Endodermal cell (in vitro differentiated cells): ENCODE results near the gene ERBB4. TPM values are rescaled to one million over a fixed set of nuclear protein-coding genes. Genes with fewer than 3 reads are reported as not detected.

Experiments used
- DNase-seq: peaks from one replicate; pipeline ENCODE4 v3.0.0-alpha.2; 2017
- H3K27ac ChIP-seq: 2 replicates; pipeline ENCODE4 v1.5.1; 2013; ENCODE audit warnings: mild to moderate bottlenecking, low read depth, low read length, moderate library complexity
- H3K27me3 ChIP-seq: 2 replicates; pipeline ENCODE4 v1.6.1; 2013; ENCODE audit warnings: mild to moderate bottlenecking, low read length, moderate library complexity; ENCODE audit not compliant: insufficient read depth, control insufficient read depth, poor library complexity, severe bottlenecking
- H3K36me3 ChIP-seq: 2 replicates; pipeline ENCODE4 v1.7.0; 2013; ENCODE audit warnings: mild to moderate bottlenecking, low read length, moderate library complexity; ENCODE audit not compliant: control insufficient read depth, insufficient read depth
- H3K4me1 ChIP-seq: one replicate; pipeline ENCODE4 v1.7.0; 2013; ENCODE audit warnings: low read length; ENCODE audit not compliant: control insufficient read depth, insufficient read depth
- H3K4me3 ChIP-seq: 2 replicates; pipeline ENCODE4 v1.5.1; 2013; ENCODE audit warnings: mild to moderate bottlenecking, low read length, moderate library complexity
- H3K9ac ChIP-seq: 2 replicates; pipeline ENCODE4 v1.6.1; 2013; ENCODE audit warnings: mild to moderate bottlenecking, low read length, moderate library complexity; ENCODE audit not compliant: poor library complexity, severe bottlenecking; ENCODE audit errors: extremely low read depth
- H3K9me3 ChIP-seq: 2 replicates; pipeline ENCODE4 v1.6.1; 2013; ENCODE audit warnings: mild to moderate bottlenecking, low read length, moderate library complexity; ENCODE audit not compliant: control insufficient read depth
- H3K27ac Mint-ChIP-seq: 2 replicates; pipeline ENCODE4 v1.8.0; 2020; ENCODE audit warnings: mixed read lengths
- H3K27me3 Mint-ChIP-seq: 2 replicates; pipeline ENCODE4 v1.8.0; 2021; ENCODE audit warnings: mild to moderate bottlenecking, mixed read lengths; ENCODE audit not compliant: insufficient read depth
- H3K36me3 Mint-ChIP-seq: 2 replicates; pipeline ENCODE4 v1.8.0; 2020; ENCODE audit warnings: low read depth, mixed read lengths
- H3K4me1 Mint-ChIP-seq: 2 replicates; pipeline ENCODE4 v1.8.0; 2020; ENCODE audit warnings: mixed read lengths
- H3K4me3 Mint-ChIP-seq: 2 replicates; pipeline ENCODE4 v1.8.0; 2020; ENCODE audit warnings: mild to moderate bottlenecking, moderate library complexity, mixed read lengths
- H3K9me3 Mint-ChIP-seq: 2 replicates; pipeline ENCODE4 v1.8.0; 2020; ENCODE audit warnings: mild to moderate bottlenecking, mixed read lengths
- WGBS, 2 experiments: methylation state at CpG; one replicate each; pipeline versions ENCODE4 v1.1.5 to v1.1.7; 2013; ENCODE audit warnings: missing lambda C conversion rate in 2 of 2, mixed read lengths in 1 of 2; ENCODE audit not compliant: insufficient coverage in 1 of 2, insufficient read length in 1 of 2; 5-methylcytosine and 5-hydroxymethylcytosine counted together
- total RNA-seq, 2 donors: library from RNA; stranded (reverse); fragmentation: NEBNext Ultra II Directional in 1 of 2; extraction: Animal tissue kit (Norgen Biotek cat#: 25700) in 1 of 2; gene quantifications; 2 replicates in 1 of 2; 3 replicates in 1 of 2; pipeline ENCODE4 v1.2.1, GENCODE V29; 2021
- TF ChIP-seq, protein P1 (sequence below): fragments of 200-600 bp; sonication (generic); conservative IDR thresholded peaks from 2 replicates; pipeline ENCODE4 v1.5.0; 2021; ENCODE audit warnings: antibody characterized with exemption, mild to moderate bottlenecking

Gene ERBB4
- total RNA-seq, 2 donors from 2014 or later, result 154 to 158 TPM

- Mint-ChIP-seq H3K36me3 (no peaks in the 10 kb centered on the region), H3K27ac (no peak overlapping the region)
These were observed 708.9 kb downstream of the ERBB4 start for GRCh38 chr2:211829725-211830124.

DNA sequence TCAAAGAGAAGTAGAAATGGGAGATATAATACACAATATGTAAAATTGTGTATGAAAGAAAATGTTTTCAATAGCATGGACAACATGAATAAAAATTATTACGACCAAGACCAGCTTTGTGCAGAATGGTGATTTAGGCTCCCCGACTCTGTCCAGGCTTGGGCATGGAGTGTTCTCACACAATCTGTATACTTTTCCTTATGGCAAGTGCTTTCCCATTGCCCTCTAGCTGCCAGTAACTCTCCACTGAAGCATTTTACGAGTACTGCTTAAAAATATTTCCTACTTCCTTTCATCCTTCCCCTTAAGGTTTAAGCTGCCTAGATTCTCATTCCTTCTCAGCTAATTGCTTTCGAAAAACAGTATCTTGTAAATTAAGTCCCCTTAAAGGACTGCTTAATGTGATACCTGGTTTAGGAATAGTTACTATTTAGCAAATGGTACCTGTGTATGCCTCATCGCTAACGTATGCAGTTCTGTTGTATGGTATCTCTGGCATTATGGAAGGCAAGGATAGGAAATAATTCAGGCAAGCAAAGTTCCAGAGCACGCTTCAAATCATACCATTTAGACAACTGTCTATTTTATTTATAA is 714.6 kb downstream of the ERBB4 start:
- DNase-seq, result no peak
- H3K36me3 ChIP-seq, result no peaks in the 10 kb centered on the region
- H3K4me1 Mint-ChIP-seq, result no peaks in the 10 kb centered on the region
- no peak overlapping the region for H3K27ac Mint-ChIP-seq
- peaks cover 5% of the 10 kb centered on the region for H3K9me3 ChIP-seq
- no peaks in the 10 kb centered on the region for H3K4me1 ChIP-seq
- no peak overlapping the region for H3K4me3 Mint-ChIP-seq
- no peaks in the 10 kb centered on the region for H3K36me3 Mint-ChIP-seq
- H3K27me3 ChIP-seq, result no peaks in the 10 kb centered on the region
- H3K4me3 ChIP-seq, result no peak overlapping the region
- TF ChIP-seq, protein P1, sequence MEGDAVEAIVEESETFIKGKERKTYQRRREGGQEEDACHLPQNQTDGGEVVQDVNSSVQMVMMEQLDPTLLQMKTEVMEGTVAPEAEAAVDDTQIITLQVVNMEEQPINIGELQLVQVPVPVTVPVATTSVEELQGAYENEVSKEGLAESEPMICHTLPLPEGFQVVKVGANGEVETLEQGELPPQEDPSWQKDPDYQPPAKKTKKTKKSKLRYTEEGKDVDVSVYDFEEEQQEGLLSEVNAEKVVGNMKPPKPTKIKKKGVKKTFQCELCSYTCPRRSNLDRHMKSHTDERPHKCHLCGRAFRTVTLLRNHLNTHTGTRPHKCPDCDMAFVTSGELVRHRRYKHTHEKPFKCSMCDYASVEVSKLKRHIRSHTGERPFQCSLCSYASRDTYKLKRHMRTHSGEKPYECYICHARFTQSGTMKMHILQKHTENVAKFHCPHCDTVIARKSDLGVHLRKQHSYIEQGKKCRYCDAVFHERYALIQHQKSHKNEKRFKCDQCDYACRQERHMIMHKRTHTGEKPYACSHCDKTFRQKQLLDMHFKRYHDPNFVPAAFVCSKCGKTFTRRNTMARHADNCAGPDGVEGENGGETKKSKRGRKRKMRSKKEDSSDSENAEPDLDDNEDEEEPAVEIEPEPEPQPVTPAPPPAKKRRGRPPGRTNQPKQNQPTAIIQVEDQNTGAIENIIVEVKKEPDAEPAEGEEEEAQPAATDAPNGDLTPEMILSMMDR, result no peak
- no peak overlapping the region for H3K9ac ChIP-seq
- H3K27ac ChIP-seq, result no peak overlapping the region
- peaks cover 2% of the 10 kb centered on the region for H3K9me3 Mint-ChIP-seq
- 92 to 100% methylated on average over 3 to 7 of the region's 7 CpGs for WGBS, 2 experiments
- no peaks in the 10 kb centered on the region for H3K27me3 Mint-ChIP-seq

More at GRCh38 chr2:211829725-211830124, 708.9 kb downstream of the ERBB4 start:
- TF ChIP-seq, protein P1, result no peak
- H3K4me3 ChIP-seq, result no peak overlapping the region
- H3K36me3 ChIP-seq, result no peaks in the 10 kb centered on the region
- 96 to 100% methylated on average over 1 to 2 of the region's 3 CpGs for WGBS, 2 experiments
- no peaks in the 10 kb centered on the region for H3K27me3 ChIP-seq
- Mint-ChIP-seq H3K9me3 (no peaks in the 10 kb centered on the region), H3K27me3 (no peaks in the 10 kb centered on the region), H3K4me1 (no peaks in the 10 kb centered on the region), H3K4me3 (no peak overlapping the region)
- DNase-seq, result no peak
- H3K27ac ChIP-seq, result no peak overlapping the region
- no peak overlapping the region for H3K9ac ChIP-seq
- no peaks in the 10 kb centered on the region for H3K9me3 ChIP-seq
- no peaks in the 10 kb centered on the region for H3K4me1 ChIP-seq

GRCh38 chr2:211822686-211823335 is 715.8 kb downstream of the ERBB4 start:
- Mint-ChIP-seq H3K9me3 (peaks cover 2% of the 10 kb centered on the region), H3K27me3 (no peaks in the 10 kb centered on the region), H3K4me3 (no peak overlapping the region), H3K4me1 (peaks cover 3% of the 10 kb centered on the region), H3K36me3 (no peaks in the 10 kb centered on the region), H3K27ac (no peak overlapping the region)
- H3K9ac ChIP-seq, result no peak overlapping the region
- H3K27ac ChIP-seq, result no peak overlapping the region
- no peak overlapping the region for H3K4me3 ChIP-seq
- WGBS, 2 experiments, result 96 to 100% methylated on average over 1 to 3 of the region's 3 CpGs
- no peaks in the 10 kb centered on the region for H3K27me3 ChIP-seq
- TF ChIP-seq, protein P1, result no peak
- peaks cover 5% of the 10 kb centered on the region for H3K9me3 ChIP-seq
- no peaks in the 10 kb centered on the region for H3K36me3 ChIP-seq
- no peaks in the 10 kb centered on the region for H3K4me1 ChIP-seq
- DNase-seq, result no peak
